ENCODE measurements around the gene TRIOBP.

The TRIOBP gene

GRCh38 chr22:37750596-37751162, 53.8 kb downstream of the TRIOBP start:
- no peak for DNase-seq

GRCh38 chr22:37751449-37752188, 54.8 kb downstream of the TRIOBP start:
- no peak for DNase-seq

- DNase-seq: no peak
Observed at GRCh38 chr22:37752189-37753087, 55.6 kb downstream of the TRIOBP start.

GRCh38 chr22:37753746-37754145, 56.9 kb downstream of the TRIOBP start:
- DNase-seq: no peak

DNA sequence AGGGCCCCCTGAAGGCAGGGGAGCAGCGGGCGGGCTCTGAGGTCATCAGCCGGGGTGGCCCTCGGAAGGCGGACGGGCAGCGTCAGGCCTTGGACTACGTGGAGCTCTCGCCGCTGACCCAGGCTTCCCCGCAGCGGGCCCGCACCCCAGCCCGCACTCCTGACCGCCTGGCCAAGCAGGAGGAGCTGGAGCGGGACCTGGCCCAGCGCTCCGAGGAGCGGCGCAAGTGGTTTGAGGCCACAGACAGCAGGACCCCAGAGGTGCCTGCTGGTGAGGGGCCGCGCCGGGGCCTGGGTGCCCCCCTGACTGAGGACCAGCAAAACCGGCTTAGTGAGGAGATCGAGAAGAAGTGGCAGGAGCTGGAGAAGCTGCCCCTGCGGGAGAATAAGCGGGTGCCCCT, 60.8 kb downstream of the TRIOBP start:
- DNase-seq: no peak

DNA sequence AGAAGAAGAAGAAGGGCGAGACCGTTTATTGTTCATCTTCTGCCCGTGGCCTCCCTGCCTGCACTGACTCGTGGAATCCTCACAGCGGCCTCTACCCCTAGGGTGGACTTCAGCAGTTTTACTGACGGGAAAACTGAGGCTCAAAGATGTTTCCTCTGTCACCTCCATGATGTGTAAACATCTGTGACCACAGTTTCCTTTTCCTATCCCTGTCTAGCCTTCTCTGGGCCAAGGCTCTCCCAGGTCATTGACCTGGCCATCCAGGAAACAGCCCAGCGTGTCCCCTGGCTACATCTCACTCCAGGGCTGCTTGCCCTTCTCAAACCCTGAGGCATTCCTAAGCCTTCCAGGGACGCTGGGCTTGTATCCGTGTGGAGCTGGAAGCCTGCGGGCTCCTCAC, 61.8 kb downstream of the TRIOBP start:
- no peak for DNase-seq

GRCh38 chr22:37759281-37759680, 62.4 kb downstream of the TRIOBP start:
- DNase-seq: no peak

DNA sequence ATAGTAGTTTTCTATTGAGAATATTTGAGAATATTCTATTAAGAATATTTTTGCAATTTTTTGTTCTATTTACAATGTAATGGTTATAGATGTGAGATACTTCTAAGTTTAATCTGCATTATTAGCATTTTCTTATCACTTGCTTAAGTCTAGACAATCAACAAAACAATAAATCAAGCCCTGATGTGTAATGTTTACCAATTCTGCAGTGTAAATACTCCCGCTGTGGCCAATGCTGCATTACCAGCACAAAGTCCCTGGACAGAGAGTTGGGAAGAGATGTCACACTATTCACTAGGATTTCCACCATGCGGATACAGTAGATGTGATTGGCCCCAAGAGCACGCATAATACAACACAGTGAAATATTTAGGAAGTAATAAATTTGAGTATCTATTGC, 63.3 kb downstream of the TRIOBP start:
- DNase-seq: no peak

DNA sequence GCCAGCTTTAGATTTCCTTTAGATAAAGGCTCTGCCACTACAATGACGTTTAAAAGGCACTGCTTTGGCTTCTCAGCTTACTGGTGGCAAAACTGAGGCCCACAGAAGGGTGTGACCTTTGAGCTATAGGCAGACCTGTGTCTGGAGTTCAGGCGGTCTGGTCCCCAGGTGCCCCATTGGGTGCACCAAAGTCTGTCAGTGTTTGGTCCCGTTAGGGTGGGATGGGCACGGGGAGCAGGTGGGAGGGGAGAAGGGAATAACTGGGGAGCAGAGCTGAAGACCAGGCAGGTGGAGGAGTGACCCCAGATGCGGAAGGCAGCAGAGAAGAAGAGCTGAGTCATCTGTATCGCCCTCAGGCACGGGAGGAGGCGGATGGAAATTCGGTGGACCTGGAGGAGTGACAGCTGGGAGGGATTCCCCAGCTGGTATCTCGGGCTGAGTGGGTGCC, 65.6 kb downstream of the TRIOBP start:
- no peak for DNase-seq

DNA sequence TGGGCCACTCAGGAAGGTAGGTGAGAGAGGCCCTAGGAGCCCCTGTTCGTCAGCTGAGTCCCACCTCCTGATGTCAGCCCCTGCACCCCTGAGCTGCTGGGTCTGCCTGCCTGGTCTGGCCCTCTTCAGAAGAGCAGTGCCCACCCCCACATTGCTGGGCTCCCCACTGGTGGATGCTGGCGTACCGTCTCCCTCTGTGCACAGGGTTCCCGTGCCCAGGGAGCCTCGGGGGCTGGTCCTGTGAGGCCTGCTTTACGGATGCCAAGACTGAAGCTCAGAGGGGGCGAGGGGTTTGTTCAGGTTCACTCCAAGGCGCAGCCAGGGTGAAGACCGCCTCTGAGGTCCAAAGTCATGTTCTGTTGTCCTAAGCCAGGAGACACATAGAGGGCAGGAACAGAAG, 66.2 kb downstream of the TRIOBP start:
- DNase-seq: no peak

DNA sequence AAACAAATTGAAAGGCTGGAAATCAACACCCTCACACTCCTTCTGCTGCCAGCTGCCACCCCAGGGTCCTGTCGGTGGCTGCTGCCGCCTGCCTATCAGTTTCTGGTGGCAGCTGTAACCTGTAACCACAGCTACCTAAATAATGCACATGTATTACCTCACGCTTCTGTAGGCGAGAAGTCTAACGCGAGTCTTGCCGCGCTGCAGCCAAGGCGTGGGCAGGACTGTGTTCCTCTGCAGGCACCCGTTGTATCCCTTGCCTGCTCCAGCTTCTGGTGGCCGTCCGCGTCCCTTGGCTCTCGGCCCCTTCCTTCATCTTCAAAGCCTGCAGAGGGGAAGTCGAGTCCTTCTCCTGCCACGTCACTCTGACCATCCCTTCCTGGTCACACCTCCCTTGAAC, 66.8 kb downstream of the TRIOBP start:
- no peak for DNase-seq

DNA sequence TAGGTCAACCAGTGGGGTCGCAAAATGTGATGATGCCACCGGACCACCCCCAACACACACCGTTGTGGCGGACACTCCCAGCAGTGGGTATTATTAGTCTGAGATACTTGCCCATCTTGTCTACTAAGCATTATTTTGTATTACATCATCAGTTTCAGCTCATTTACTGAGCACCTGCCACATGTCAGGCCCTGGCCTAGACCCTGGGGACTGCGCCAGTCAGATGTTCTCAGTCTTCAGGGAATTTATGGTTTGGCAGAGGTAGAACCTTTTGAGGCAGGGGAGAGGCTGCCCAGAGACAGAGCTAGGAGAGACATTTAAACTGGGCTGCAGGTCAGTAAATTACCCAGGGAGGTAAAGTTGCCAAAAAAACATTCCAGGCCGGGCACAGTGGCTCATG, 67.8 kb downstream of the TRIOBP start:
- DNase-seq: no peak

GRCh38 chr22:37765498-37765897, 68.7 kb downstream of the TRIOBP start:
- no peak for DNase-seq

DNA sequence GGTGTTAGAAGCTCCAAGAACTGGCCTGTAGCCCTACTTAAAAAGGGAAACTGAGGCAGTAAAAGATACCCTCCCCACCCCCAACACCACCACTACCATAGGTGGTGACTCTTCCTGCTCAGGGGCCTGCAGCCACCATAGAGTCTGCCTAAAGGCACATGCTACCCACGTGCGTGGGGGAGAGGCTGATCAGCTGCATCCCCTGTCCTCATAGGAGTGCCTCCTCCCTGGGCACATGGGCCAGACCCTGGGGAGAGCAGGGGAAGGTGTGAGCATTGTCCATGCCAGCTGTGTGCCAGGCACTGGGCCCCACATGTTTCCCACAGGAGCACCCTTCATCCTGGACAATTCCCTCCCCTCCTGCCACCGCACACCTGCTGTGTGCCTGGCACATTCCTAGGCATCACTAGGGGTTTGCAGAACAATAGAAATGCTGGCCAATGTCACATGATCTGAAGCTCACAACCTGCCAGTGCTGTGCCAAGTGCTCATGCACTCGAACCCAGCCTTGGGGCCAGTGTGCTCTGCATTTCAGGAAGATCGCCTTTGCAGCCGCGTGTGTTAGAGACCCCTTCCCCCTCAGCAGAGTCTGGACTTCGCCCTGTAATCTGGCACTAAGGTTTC, 69.2 kb downstream of the TRIOBP start:
- no peak for DNase-seq

DNA sequence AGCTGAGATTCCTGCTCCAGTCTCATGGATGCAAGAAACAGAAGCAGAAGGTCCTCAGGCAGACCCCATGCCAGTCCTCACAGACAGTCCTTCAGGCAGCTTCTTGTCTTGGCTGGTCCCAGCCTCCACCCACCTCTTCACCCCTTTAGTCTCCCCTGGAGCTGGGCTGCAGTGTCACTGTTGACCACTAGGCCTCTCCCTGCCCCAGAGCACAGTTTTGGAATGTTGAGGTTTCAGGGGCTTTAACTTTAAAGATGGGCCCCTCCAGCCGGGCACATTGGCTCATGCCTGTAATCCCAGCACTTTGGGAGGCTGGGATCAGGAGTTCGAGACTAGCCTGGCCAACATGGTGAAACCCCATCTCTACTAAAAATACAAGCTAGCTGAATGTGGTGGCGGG, 71.4 kb downstream of the TRIOBP start:
- DNase-seq: no peak

- no peak for DNase-seq
Observed at GRCh38 chr22:37769056-37769455, 72.2 kb downstream of the TRIOBP start.

DNA sequence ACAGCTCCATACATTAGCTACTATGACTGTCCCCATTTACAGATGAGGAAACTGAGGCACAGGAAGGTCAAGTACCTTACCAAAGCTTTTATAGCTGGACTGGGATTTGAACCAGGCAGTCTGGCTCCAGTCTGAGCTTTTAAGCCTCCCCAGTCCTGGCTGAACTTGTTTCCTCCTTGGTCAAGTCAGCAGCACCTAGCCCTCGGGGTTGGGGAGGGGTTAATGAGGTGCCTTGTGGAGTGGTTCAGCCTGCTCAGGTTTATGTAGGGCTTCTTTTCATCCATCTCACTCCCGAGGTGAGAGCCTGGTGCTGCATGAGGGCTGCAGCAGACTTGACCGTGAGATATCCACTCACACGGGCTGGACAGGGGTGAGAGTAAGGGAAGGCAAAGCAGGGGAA, 74.2 kb downstream of the TRIOBP start:
- no peak for DNase-seq

DNA sequence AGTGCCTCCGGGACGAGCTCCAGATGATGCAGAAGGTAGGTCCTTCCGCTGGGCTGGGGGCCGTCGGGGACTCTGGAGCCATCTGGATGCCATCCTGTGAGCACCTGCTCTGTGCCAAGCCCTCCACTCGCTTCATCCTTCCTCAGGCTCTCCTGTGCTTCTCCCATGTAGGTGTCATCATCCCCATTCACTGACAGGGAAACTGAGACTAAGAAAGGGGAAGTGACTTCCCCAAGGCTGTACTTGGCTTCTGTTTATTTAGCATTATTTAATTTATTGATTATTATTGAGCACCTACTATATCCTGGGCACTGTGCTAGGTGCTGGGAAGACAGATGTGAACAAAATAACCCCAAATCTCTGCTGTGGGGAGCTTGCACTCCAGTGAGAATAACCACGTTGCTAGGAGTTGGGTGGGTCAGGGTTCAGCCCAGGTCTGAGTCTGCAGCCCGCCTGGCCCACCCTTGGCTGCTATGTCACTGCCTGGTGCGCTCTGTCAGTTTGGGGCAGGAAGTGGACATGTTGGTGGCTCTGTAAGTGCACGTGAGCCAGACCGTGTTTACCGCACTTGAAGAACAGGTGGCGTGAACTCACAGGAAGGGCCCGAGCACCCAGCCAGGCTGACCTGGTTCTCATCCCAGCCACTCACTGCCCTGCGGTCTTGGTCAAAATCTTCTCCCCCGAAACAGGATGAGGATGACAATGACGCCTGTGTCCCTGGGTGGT, 75.0 kb downstream of the TRIOBP start:
- no peak for DNase-seq

DNA sequence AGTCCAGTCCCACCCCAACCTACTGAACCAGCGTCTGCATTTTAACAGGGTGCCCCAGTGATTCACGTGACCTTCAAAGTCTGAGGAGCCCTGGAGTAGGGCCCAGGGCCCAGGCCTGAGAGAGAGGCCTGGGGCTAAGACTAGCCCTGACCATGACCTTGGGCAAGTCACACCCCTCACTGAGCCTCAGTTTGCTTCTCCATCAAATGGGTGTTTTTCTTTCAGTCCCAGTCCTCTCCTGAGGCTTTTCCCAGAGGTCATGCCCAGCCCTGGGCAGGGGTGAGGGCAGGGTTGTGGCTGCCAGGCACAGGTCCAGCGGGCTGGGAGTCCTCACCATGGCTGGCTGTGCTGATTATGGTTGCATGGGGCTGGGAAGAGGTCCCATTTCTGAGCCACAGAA, 77.9 kb downstream of the TRIOBP start:
- no peak for DNase-seq

DNA sequence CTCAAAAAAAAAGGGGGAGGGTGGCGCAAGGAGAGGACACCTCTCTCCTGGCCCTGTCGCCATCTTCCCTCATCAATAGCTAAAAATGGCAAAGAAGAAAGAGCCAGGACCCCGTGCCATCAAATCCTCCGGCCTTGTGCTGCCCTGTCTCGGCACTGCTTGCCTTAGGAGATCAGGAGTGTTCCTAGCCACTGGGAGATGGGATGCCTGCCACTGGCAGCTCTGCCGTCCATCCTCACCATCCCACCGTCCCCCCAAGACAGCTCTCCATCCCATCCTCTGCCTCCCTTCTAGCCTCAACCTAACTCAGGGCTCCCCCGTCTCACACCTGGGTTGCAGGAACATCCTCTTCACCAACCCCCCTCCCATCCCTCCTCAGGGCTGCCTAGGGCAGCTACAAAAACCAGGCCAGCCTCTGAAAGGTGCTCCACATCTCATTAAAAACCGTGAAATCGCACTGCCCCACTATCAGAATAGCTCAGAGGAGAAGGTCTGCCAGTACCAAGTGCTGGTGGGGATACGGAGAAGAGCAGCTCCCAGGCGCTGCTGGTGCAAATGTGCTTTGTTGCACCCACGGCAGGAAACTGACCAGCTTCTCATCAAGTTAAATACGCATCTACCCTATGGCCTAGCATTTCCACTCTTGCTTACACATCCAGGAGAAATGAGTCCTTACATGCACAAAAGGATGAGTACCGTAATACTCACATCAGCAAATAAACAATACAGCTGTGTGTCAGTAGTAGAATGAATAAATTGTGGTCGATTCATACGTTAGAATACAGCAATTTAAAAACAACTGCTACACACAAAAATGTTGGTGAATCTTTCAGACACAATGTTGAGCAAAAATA, 79.2 kb downstream of the TRIOBP start:
- no peak for DNase-seq

DNA sequence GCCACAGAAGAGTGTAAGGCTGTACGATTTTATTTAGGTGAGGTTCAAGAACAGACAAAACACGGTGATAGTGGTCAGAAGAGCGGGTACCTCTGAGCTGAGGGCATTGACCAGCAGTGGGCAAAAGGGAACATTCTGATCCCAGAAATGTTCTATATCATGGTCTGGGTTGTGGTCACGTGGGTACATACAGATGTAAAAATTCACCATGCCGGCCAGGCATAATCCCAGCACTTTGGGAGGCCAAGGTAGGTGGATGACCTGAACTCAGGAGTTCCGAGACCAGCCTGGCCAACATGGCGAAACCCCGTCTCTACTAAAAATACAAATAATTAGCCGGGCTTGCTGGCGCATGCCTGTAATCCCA, 79.8 kb downstream of the TRIOBP start:
- no peak for DNase-seq
